Myocyte (in vitro differentiated cells): ENCODE measurements around the gene WNT7A. TPM values are rescaled to one million over a fixed set of nuclear protein-coding genes. Genes with fewer than 3 reads are reported as not detected.

Experiments used
- DNase-seq: peaks from one replicate; pipeline ENCODE4 v3.0.0-alpha.2; 2012; ENCODE audit warnings: low read depth
- total RNA-seq: library from RNA; depleted of rRNA; stranded (reverse); fragments of >200 nt; gene quantifications from 2 replicates; pipeline ENCODE4 v1.2.3, GENCODE V29; 2014

The WNT7A gene
- total RNA-seq, 1 donor from 2014 or later, result not detected

- DNase-seq, result no peak
Measured at GRCh38 chr3:13796701-13797460, 83.0 kb downstream of the WNT7A start.

- no peak for DNase-seq
Measured at GRCh38 chr3:13795816-13796215, 84.1 kb downstream of the WNT7A start.

GRCh38 chr3:13794322-13794721 lies 85.5 kb downstream of the WNT7A start:
- DNase-seq, result no peak

DNA sequence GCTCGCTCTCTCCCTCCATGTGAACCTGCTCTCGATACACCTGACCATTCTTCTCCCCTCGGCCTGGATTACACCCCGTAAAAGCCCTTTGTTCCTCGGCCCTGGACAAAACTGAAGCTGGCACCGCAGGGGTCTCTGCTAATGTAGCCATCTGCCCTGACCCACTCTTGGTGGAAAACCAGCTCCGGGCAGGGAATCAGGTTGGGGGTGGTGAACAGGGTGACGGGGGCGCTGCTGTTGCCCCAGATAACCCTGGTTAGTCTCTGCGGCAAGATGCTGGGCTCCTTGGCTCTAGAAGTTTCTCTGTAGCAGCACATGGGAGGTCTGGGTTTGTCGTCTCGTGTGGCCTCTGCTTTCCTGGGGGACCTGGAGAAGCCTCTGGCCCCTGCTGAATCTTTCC lies 86.4 kb downstream of the WNT7A start:
- no peak for DNase-seq

GRCh38 chr3:13792512-13793371 lies 87.1 kb downstream of the WNT7A start:
- DNase-seq, result no peak

GRCh38 chr3:13792051-13792490 lies 87.8 kb downstream of the WNT7A start:
- no peak for DNase-seq

DNA sequence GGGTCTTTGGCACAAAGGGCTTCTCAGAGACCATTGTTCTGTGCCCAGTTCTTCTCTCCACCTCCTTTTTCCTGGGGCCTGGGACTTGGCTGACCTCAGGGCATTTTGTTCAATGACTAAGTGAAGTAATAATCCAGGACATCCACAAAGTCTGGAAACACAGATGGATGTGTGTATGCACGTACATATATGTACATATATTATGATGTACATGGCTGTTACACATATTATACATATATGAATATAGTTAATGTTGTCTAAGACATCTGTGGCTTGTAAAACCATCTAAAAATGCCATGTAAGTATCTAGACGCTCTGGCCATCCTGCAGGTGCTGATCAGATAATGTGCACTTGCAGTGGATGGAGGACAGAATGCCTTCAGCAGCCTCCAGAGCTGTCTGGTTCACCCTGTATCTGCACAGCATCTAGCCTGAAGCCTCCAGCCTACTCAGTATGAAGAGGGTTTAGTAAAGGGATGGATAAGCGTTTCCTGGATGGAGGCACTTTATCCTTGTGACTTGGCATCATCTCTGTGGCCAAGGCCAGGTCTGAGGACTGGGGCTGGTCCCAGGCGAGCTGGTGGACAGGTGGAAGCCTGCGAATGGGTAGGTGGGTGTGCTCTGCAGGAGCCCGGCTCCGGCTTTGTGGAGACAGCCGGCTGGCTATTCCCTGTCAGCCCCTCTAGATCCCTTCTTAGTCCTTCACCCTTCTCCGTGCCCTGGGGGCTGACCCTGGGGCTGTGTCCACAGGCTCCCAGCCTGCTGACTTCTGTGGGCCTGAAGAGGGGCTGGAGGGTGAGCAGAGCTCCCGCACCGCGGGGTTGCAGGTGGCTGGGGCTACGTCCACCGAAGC lies 88.4 kb downstream of the WNT7A start:
- DNase-seq, result no peak

- no peak for DNase-seq
Measured at GRCh38 chr3:13790376-13791197, 89.3 kb downstream of the WNT7A start.

- no peak for DNase-seq
Measured at GRCh38 chr3:13788522-13789424, 91.1 kb downstream of the WNT7A start.

DNA sequence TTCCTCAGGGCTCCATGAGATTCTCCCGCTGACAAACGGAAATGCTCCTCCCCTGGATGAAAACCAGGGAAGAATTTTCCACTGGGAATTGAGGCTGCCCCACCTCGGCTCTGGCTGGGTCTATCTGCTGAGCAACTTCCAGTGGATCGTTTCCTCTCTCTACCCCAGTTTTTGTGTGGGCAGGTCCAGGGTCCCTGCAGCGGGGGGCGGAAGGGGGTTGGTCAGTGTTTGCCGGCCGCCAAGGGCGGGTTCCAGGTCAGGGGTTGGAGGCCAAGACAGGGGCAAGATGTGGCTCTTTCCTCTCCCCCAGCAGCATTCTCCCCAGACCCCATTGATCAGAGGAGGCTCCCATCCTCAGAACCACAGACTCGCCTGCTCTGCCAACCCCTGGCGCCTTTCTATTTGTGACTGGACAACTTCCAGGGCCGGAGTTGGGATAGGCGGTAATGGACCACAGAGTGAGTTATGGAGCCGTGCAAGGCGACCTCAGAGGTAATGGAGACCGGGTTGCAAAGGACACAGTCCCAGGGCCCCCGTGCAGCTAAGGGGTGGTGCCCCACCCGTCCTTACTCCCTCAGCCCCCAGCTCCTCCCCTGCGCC lies 92.2 kb downstream of the WNT7A start:
- no peak for DNase-seq

DNA sequence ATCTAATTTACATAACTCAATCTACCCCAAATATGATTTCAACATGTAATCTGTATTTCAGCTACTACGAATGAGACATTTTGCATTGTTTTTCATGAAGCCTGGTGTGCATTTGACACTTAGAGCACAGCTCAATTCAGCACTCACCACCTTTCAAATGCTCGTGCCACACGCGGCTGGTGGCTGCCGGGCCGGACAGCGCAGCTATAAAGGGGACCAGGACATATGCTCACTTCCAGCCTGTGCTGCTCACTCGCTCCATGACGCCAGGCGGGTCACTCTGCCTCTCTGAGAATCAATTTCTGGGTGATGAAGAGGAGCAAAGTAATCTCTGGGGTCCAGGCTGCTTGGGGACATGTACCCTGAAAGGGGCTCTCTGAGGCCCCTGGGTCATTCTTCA lies 93.1 kb downstream of the WNT7A start:
- no peak for DNase-seq

DNA sequence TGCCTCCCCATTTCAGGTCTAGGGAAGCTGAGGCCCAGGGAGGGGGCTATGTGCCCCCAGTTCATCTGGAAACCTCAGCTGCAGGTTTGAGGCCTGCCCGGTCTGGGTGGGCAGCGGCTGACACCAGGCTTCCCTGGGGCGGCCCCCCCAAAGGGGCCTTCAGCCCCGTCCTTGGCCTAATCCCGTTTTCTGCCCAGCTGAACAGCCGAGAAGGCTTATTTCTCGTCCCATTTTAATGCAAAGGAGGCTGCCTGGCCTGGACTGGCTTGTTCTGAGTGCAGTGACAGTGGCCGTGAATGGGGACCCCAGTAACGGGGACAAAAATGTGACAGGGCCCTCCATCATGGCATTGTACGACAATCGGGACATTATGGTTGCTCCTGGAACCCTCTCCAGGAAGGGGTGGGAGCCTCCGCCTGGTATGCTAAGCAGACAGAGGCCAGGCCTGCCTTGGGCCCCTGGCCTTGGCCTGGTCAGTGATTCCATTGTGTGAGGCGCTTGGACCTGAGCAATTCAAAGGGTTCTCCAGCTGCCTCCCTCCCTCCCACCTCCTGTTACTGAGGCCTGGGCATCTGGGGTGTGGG lies 93.9 kb downstream of the WNT7A start:
- DNase-seq, result no peak

- DNase-seq, result no peak
Measured at GRCh38 chr3:13785351-13785750, 94.5 kb downstream of the WNT7A start.

DNA sequence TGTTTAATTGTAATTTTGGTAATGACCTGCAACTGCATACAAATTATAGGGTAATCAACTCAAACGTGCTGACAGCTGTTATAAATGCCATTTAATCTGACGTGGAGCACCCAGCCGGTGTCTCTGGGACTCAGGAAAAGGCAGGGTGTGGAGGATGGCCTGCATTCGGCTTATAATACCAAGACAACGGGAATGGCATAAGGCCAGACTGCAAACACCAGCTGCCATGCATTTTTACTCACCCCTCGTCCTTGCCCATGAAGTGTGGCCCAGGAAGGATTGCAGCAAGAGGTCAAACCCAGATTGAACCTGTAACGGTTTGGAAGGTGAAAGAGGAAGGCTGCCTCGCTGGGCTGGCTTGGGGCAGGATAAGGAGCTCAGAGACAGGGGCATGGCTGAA lies 96.4 kb downstream of the WNT7A start:
- DNase-seq, result no peak

DNA sequence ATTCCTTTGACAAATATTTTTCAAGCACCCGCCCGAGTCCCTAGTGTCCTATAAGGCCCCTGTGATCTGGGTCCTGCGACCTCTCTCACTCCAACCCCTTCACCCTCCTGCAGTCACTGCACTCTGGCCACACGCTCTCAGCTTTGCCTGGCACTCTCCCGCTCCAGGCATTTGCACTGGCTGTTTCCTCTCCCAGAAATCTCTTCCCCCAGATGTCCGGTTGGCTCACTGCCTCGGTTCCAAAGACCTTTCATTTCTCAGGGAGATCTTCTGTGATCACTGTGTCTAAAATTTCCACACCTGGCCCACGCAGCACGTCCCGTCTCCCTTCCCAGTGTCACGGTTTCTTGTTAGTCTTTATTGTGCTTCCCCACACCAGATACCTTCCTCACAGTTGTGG lies 97.4 kb downstream of the WNT7A start:
- DNase-seq, result no peak

- no peak for DNase-seq
Measured at GRCh38 chr3:13781417-13781816, 98.5 kb downstream of the WNT7A start.

GRCh38 chr3:13780432-13781176 lies 99.3 kb downstream of the WNT7A start:
- DNase-seq, result no peak
